GM18526 (cell line): Measurements from ENCODE around the gene PRKN.

ENCODE experiments used
- POLR2A ChIP-seq: IDR thresholded peaks from 3 replicates; pipeline ENCODE4 v1.6.1; 2011; ENCODE audit not compliant: insufficient read length; ENCODE audit errors: extremely low read depth

The PRKN gene

DNA sequence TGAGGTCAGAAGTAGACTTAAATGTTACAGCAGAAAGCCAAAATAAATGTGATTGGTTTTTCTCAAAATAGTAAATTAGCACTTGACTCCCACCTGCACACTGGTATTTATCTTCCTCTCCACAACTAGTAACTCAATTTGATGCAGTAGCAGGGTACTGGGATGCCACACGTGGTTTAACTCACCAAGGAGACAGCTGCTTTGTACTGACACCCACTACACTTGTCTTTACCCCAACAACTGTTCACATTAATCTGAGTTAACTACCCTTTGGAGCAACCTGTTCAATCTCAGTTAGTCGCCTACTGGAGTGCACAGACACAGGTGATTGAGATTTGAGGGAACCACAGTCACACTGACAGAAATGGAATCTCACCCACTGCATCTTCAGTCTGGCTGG, 242.1 kb downstream of the PRKN start:
- TF ChIP-seq POLR2A, result no peak

DNA sequence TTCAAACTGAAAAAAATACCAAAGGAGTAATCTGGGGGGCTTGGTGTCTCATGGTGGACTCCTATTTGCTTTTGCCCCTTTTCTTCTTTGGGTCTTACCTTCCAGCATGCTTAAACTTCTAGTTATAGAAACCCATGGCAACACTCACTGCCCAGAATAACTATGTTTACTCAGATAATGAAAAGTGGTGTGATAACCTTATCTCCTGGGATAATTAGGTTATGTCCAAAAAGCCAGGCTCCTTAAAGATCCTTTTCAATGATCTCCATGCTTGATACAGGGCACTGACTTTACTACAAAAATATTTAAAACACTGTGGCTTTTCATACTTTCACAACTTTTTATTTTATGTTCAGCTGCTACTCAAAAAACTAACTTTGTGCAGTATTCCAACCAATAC, 245.6 kb downstream of the PRKN start:
- no peak for TF ChIP-seq POLR2A

DNA sequence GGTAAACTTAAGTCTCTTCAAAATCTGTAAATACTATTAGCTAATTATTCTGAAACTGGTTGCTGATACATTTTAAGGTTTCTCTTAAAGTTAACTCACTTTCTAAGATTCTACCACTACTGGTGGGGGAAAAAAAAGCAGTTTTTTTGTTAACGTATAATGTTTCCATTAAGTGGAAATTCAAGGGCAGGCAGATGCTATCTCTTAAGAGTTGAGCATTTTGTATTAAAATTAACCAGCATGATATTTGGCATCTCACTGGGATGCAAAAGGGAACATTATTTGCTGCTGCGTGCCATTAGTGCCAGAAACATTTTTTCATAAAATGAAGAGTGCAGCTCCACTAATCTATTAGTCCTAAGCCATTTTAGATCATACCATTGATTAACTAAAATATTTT, 246.2 kb downstream of the PRKN start:
- TF ChIP-seq POLR2A, result no peak

DNA sequence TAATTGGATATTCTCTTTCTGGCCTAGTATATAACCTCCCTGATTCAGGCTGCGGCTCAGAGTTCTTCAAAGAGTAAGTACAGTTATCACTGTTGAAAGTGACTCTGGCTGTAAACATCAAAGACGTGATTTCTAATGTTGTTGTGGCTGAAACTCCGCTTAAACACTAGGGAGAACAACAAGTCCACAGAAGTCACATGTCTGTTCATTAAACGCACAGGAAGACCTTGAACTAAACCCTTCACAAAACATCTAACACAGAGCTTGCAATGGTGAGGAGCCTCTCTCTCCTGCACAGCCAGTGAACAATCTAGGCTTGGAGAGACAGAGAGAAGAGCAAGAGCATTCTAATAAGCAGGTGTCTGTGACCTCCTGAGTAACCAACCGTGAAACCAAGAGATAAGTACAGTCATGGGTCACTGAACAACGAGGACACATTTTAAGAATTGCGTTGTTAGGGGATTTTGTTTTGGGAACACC, 249.3 kb downstream of the PRKN start:
- TF ChIP-seq POLR2A, result no peak

DNA sequence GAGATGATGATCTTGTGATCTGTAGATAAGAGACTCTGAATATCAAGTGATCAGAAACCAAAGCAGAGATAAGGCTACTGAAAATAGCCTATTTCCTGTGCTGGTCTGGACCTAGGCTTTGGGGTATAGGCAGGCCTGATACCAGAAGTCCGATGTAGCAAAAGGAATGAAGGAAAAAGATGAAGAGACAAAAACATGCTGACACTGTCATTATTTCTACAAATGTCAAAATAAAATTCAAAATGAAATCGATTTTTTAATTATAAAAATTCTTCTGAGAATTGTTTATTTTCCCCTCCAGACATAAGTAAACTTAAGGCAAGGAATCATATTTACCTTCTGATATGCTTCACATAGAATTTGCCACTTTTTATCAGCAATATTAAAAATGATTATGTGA, 252.8 kb downstream of the PRKN start:
- TF ChIP-seq POLR2A, result no peak

DNA sequence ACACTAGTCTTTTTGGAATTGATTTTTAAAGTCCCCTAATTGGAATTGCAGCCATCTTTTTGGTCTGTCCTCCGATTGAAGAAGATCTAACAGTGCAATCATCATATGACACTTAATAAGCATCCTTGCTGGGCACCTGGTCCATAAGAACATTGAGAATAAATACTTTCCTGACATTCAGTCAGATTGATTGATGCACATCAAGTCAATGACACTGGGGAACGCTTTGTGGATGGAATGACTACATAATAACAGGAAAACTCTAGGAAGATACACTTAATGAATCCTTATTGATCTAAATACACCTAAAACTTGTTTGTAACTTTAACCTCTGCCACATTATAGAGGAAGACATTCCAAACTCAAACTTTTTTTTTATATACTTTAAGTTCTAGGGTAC, 255.7 kb downstream of the PRKN start:
- TF ChIP-seq POLR2A, result no peak

DNA sequence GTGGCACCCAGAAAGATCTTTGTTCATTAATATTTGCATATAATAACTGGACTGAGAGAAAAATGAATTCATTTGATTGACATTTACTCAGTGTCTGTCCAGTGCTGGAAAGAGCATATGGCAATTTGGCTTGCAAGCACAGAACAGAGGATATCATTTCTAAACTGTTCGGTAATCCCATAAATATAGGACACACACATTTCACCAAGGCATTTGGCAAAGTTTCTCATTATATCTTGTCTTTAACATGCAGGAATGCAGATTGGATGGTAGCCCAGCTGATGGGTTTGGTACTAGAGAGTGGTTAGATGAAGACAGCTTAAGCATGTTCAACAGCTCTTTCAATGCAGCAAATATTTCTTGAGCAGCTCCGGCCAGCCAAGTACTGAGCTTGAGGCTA, 259.2 kb downstream of the PRKN start:
- TF ChIP-seq POLR2A, result no peak

DNA sequence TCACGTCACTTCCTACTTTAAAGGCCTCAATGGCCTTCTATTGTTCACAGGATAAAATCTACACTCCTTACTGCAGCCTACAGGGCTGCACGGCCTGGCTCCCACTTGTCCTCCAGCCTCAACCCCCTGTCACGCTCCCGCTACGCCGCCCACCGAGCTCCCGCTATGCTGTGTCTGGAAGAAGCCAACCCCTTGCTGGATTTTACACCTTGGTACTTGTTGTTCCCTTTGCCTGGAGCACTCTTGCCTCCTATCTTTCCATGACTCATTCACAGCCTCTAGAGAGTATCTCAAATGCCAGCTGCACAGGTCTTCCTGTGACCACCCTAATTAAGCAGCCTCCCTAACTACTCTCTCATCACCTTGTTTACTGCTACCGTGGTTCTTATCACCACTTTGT, 259.9 kb downstream of the PRKN start:
- TF ChIP-seq POLR2A, result no peak

DNA sequence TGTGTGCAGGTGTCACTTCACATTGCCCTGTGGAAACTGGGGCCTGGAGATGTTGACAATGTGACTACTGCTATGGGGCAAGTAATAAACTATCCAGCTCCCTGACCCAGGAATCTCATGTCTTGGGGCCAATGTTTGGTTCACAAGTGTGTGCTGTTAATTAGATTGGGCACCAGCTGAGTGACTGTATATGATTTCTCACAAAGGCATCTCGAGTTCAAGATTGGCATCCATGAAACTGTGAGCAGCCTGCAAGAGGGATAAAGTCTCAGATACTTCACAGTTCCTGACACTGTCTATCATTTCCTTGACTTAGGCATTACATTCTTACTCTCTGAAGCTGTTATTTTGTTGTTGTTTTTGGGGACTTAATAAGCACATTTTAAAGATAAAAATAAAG, 264.0 kb downstream of the PRKN start:
- no peak for TF ChIP-seq POLR2A

DNA sequence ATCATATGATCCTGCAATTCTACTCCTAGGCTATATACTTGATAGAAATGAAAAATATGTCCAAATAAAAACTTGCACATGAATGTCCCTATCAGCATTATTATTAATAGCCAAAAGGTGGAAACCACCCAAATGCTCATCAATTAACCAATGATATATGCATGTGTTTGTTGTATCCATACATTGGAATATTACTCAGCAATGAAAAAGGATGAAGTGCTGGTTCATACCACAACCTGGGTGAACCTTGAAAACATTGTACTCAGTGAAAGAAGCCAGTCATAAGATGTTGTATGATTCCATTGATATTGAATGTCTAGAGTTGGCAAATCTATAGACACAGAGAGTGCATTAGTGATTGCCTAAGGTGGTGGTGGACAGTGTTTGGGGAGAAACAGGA, 267.6 kb downstream of the PRKN start:
- TF ChIP-seq POLR2A, result no peak

DNA sequence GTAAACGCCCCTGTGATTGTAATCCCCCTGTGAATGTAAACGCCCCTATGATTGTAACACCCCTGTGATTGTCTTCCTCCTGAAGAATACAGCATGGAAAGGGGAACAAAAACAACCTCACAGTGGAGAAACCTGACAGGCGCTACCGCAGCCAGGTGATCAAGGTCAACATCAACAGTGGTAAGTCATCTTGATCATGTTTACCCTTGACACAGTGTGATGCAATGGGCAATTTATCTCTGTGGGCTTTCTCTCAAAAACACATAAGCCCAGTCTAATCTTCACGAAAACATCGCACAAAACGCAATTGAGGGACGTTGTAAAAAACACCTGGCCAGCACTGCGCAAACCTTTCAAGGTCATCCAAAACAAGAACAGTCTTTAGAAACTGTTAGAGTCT, 277.2 kb downstream of the PRKN start:
- TF ChIP-seq POLR2A, result no peak

DNA sequence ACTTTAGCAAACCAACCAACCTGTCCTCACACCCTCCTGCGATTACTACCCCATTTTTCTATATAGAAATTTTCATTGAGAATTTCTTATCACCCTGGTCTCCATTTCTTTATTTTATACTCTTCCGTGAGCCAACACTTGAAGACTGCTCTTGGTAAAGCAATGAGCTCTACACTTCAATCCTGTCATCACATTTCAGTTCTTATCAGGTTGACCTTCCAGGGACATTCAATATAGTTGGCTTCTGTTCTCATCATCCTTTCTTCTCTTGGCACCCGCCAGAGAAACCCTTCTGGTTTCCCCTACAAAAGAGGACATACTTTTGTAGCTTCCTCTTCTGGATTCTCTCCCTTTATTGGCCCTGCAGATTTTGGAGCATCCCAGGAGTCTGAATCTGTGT, 279.3 kb downstream of the PRKN start:
- TF ChIP-seq POLR2A, result no peak

DNA sequence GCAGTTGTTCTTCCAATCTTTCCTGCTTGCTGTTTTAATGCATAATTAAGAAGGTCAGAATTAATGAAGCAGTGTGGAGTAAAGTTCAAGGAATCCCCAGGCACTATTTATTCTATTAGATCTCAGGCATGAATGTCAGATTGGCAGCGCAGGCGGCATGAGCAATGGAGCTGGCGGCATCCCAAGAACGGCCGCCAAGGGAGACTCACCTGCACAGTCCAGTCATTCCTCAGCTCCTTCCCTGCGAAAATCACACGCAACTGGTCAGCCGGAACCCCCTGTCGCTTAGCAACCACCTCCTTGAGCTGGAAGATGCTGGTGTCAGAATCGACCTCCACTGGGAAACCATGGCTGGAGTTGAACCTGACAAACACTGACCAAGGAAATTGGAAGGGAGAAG, 284.5 kb downstream of the PRKN start:
- no peak for TF ChIP-seq POLR2A

DNA sequence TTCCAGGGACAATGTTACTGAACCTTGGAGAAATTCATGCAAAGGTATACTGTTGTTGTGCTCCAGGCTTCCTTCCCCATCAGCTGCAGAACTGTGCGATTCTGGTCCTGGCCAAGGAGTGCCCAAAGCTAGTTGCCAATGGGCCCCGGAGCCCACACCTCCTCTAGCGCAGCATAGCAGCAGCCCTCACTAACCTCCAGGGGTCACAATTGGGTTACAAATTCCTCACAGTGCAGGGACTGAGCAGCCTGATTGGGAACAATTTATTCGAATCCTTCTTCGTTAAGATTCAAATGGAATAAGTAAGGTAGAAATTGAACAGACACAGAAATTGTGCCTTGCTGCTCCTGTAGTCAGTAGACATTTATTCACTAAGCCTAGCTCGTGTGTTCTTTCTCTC, 284.9 kb downstream of the PRKN start:
- no peak for TF ChIP-seq POLR2A

DNA sequence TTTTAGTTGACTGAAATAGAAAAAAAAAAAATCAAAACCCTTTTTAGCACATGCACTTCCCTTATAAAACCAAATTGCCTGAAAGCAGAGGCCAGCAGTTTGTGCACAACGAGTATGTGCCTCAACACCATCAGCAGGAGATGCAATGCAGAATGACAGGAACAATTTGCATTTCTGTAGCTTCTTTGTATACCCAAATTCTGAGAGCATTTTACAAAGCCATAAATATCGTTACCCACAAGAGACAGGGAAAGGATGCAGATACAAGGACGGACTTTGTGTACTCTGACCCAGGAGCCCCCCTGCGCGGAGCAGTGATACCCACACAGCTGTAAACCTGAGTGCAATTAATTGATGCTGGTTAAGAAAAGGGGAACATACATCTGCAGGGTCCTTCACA, 285.6 kb downstream of the PRKN start:
- no peak for TF ChIP-seq POLR2A

DNA sequence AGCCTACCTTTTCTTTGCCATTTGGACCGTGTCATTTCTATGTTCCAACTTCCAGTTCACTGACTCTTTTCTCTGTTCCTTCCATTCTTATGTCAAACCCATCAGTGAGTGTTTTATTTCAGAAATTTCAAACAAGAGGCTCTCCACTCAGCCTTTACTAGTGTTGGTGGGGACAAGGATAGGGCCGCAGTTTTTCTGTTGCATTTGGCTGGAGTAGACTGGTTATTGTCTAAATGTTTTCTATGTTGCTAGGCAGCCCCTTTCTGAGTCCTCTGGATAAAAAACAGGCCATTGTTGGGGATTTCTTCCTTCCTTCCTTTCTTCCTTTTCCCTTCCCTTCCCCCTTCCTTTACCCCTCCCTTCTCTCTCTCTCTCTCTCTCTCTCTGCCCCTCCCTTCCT, 288.6 kb downstream of the PRKN start:
- no peak for TF ChIP-seq POLR2A

DNA sequence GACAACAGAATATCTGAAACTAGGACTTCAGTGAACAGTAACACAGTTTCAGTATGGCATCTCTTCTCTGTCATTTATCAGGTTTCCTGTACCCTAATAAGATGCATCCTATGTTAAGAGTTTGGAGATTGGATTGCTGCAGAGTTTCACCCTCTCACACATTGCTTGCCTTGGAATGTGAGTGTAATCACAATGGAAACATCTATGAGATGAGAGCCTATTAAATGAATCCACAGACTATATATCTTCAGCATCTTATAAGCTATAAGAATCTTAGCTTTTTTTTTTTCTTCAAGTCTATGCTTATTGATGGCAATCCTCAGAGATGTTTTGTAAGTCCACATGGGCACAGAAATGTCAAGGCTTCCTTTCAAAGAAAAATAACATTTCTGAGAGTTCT, 292.5 kb downstream of the PRKN start:
- no peak for TF ChIP-seq POLR2A

DNA sequence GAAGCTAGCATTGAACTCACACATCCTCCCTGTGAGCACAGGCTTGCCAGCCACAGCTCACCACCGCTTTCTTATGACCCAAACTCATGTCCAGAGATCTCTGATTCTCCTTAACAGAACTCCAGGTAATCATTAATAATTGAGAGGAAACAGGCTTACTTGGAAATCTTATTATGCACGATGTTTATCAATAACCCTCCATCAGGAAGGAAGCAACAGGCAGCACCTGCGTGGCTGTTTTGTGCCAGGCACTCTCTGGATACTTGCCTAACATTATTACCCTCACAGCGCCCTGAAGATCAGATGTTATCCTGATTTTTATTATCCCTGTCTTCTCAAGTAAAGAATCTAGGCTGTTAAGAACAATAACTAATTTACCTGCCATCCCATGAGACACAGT, 306.6 kb downstream of the PRKN start:
- no peak for TF ChIP-seq POLR2A

DNA sequence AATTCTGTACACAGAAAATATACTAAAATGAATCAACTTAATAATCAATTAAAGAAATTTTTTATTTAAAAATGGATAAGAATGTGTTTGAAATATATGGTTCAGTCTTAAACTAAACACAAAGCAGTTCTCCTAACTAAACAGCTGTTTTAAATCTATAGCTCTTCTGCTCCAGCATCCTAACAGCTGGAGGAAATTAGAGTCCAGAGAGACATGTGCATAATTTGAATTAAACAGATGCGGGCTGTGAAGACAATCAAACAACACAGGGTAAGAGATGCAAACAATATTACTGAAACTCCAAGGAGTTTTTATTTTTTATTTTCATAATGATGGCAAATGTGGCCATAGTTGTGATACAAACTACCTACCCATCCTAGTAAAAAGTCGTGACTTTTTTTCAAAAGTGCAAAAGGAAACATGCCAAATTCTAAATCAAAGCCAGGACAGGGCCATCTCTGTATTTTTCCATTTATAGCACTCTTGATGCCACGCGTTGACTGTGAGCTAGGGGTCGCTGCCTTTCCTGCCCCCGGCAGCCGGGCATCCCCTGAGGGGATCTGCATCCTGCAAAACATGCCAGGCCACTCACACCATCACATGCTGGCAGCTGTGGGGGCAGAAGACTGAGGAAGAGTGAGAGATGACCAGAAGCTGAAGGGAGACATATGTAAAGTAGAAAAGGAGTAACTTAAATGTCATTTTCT, 310.6 kb downstream of the PRKN start:
- TF ChIP-seq POLR2A, result no peak
